Subcutaneous abdominal adipose tissue (tissue), 5 donors: ENCODE data around the gene ZNF419.
"Not testable (repeated sequence)": the region's sequence is repeated elsewhere in the genome, so short reads cannot be mapped to it uniquely, and the experiment has no call there.

Source experiments
- H3K27ac ChIP-seq: one replicate; pipeline ENCODE4 v1.7.0; 2013; ENCODE audit warnings: low read depth, mild to moderate bottlenecking, inconsistent platforms, low read length, moderate library complexity
- H3K27me3 ChIP-seq, 5 donors: one replicate each; pipeline ENCODE4 v1.7.0; 2013; ENCODE audit warnings: low read length in 5 of 5, inconsistent platforms in 1 of 5; ENCODE audit not compliant: control insufficient read depth in 5 of 5, insufficient read depth in 4 of 5
- H3K36me3 ChIP-seq, 5 donors: one replicate each; pipeline ENCODE4 v1.7.0; 2013; ENCODE audit warnings: low read length in 5 of 5; ENCODE audit not compliant: control insufficient read depth in 5 of 5, insufficient read depth in 5 of 5
- H3K4me1 ChIP-seq, 5 donors: one replicate each; pipeline ENCODE4 v1.7.0; 2013; ENCODE audit warnings: low read length in 5 of 5, mild to moderate bottlenecking in 3 of 5, moderate library complexity in 1 of 5; ENCODE audit not compliant: control insufficient read depth in 5 of 5, insufficient read depth in 5 of 5
- H3K4me3 ChIP-seq, 5 donors: one replicate each; pipeline ENCODE4 v1.7.0; 2013; ENCODE audit warnings: low read length in 5 of 5, low read depth in 1 of 5
- H3K9ac ChIP-seq, 5 donors: one replicate each; pipeline ENCODE4 v1.7.0; 2013; ENCODE audit warnings: low read length in 5 of 5, mild to moderate bottlenecking in 4 of 5, moderate library complexity in 3 of 5
- H3K9me3 ChIP-seq, 5 donors: one replicate each; pipeline ENCODE4 v1.7.0; 2013; ENCODE audit warnings: low read length in 5 of 5; ENCODE audit not compliant: control insufficient read depth in 5 of 5
- donor health status: healthy.
- donor health status: healthy.
- donor health status: healthy.
- donor health status: healthy.
- donor health status: healthy.

Gene ZNF419

GRCh38 chr19:57477191-57478008, 10.2 kb upstream of the ZNF419 start, which contains the start of gene ZNF772:
TSS of gene ZNF772 (minus strand) at chr19:57477566. CDS start at chr19:57477309, 257 bp downstream.
- Histone ChIP-seq H3K36me3 (peaks cover 28 to 36% (median 33%) of the 10 kb centered on the region in 5 donors), H3K4me1 (peaks cover 3 to 20% (median 15%) of the 10 kb centered on the region in 5 donors), H3K27ac (peak within 1 kb of the TSS; percentile 50), H3K9ac (peak within 1 kb of the TSS; percentile 21 to 83 (median 68)), H3K9me3 (peaks cover 43 to 47% (median 46%) of the 10 kb centered on the region in 5 donors), H3K27me3 (no peaks in the 10 kb centered on the region), H3K4me3 (peak within 1 kb of the TSS; percentile 82 to 95 (median 91))

- not testable (repeated sequence) for H3K9me3 ChIP-seq, H3K27me3 ChIP-seq, H3K4me1 ChIP-seq, H3K27ac ChIP-seq
- peak overlapping the region in 4 of 5 donors; percentile 35 to 44 (median 42) for H3K4me3 ChIP-seq
- peak overlapping the region in 1 of 5 donors; percentile 4 for H3K9ac ChIP-seq
- H3K36me3 ChIP-seq = peaks cover 4 to 26% (median 19%) of the 10 kb centered on the region in 5 donors
Measured at GRCh38 chr19:57488299-57488644, 722 bp downstream of the ZNF419 start.

- Histone ChIP-seq H3K9me3 (peaks cover 0 to 17% (median 11%) of the 10 kb centered on the region in 5 donors), H3K4me3 (peak overlapping the region in 3 of 5 donors; percentile 72 to 82 (median 81))
- H3K27ac ChIP-seq = not testable (repeated sequence)
Measured at GRCh38 chr19:57499332-57499679, 11.8 kb downstream of the ZNF419 start.

GRCh38 chr19:57499680-57500395, 12.3 kb downstream of the ZNF419 start, which contains the start of gene ZNF773:
TSS of gene ZNF773 (plus strand) at chr19:57499938. CDS start at chr19:57500081, 143 bp downstream.
- Histone ChIP-seq H3K36me3 (peaks cover under 1 to 16% (median 12%) of the 10 kb centered on the region in 5 donors), H3K9me3 (peaks cover 0 to 17% (median 11%) of the 10 kb centered on the region in 5 donors), H3K9ac (peak within 1 kb of the TSS in 4 of 5 donors; percentile 76 to 91 (median 90)), H3K4me3 (peak within 1 kb of the TSS; percentile 59 to 82 (median 78))
- not testable (repeated sequence) for H3K27me3 ChIP-seq, H3K4me1 ChIP-seq, H3K27ac ChIP-seq

More at GRCh38 chr19:57499332-57499679, 11.8 kb downstream of the ZNF419 start:
- peaks cover 3 to 12% (median 11%) of the 10 kb centered on the region in 5 donors for H3K36me3 ChIP-seq
- H3K9ac ChIP-seq, H3K27me3 ChIP-seq, H3K4me1 ChIP-seq: not testable (repeated sequence)

GRCh38 chr19:57500400-57500799, 12.8 kb downstream of the ZNF419 start:
- H3K9me3 ChIP-seq = peaks cover 0 to 13% (median 11%) of the 10 kb centered on the region in 5 donors
- peak overlapping the region; percentile 48 to 59 (median 53) for H3K4me3 ChIP-seq
- H3K27me3 ChIP-seq, H3K27ac ChIP-seq, H3K4me1 ChIP-seq: not testable (repeated sequence)
- H3K9ac ChIP-seq = peak overlapping the region in 1 of 5 donors; percentile 7
- peaks cover 0 to 22% (median 16%) of the 10 kb centered on the region in 5 donors for H3K36me3 ChIP-seq

GRCh38 chr19:57506163-57506562, 18.6 kb downstream of the ZNF419 start:
- no peak overlapping the region for H3K27ac ChIP-seq
- H3K4me1 ChIP-seq = peaks cover 0 to 10% (median 0%) of the 10 kb centered on the region in 5 donors
- peaks cover 0 to 4% (median 0%) of the 10 kb centered on the region in 5 donors for H3K27me3 ChIP-seq
- H3K4me3 ChIP-seq = peak overlapping the region in 2 of 5 donors; percentile 35 to 42
- H3K9ac ChIP-seq = no peak overlapping the region
- peaks cover 16 to 38% (median 26%) of the 10 kb centered on the region in 5 donors for H3K9me3 ChIP-seq
- peaks cover 22 to 53% (median 40%) of the 10 kb centered on the region in 5 donors for H3K36me3 ChIP-seq

GRCh38 chr19:57511484-57511883, 23.9 kb downstream of the ZNF419 start:
- H3K9me3 ChIP-seq = peaks cover 25 to 73% (median 64%) of the 10 kb centered on the region in 5 donors

GRCh38 chr19:57512845-57513244, 25.3 kb downstream of the ZNF419 start:
- Histone ChIP-seq H3K4me3 (peak overlapping the region; percentile 18 to 55 (median 51)), H3K27ac (no peak overlapping the region), H3K9ac (no peak overlapping the region), H3K9me3 (peaks cover 26 to 75% (median 56%) of the 10 kb centered on the region in 5 donors), H3K36me3 (peaks cover 32 to 54% (median 40%) of the 10 kb centered on the region in 5 donors), H3K27me3 (no peaks in the 10 kb centered on the region), H3K4me1 (no peaks in the 10 kb centered on the region)

More at GRCh38 chr19:57511484-57511883, 23.9 kb downstream of the ZNF419 start:
- Histone ChIP-seq H3K4me1 (peaks cover 0 to 8% (median 0%) of the 10 kb centered on the region in 5 donors), H3K36me3 (peaks cover 37 to 56% (median 42%) of the 10 kb centered on the region in 5 donors), H3K4me3 (no peak overlapping the region), H3K27me3 (peaks cover 0 to 4% (median 0%) of the 10 kb centered on the region in 5 donors), H3K27ac (no peak overlapping the region), H3K9ac (no peak overlapping the region)

- Histone ChIP-seq H3K4me3 (peak overlapping the region in 2 of 5 donors; percentile 8 to 47), H3K4me1 (no peaks in the 10 kb centered on the region), H3K9ac (no peak overlapping the region), H3K27me3 (no peaks in the 10 kb centered on the region), H3K27ac (no peak overlapping the region), H3K36me3 (peaks cover 30 to 55% (median 38%) of the 10 kb centered on the region in 5 donors), H3K9me3 (peaks cover 23 to 64% (median 50%) of the 10 kb centered on the region in 5 donors)
Measured at GRCh38 chr19:57515255-57515654, 27.7 kb downstream of the ZNF419 start.
